NCI-H774 (cell line): Measurements from ENCODE around the gene MYH10.

Source experiments
- DNase-seq: peaks from one replicate; lab custom pipeline; 2025; lab: John Stamatoyannopoulos, UW

The MYH10 gene

GRCh38 chr17:8609910-8610309, 20.6 kb downstream of the MYH10 start:
- no peak for DNase-seq

GRCh38 chr17:8608001-8608400, 22.5 kb downstream of the MYH10 start:
- DNase-seq, result no peak

- DNase-seq, result no peak
Observed at GRCh38 chr17:8606401-8606800, 24.1 kb downstream of the MYH10 start.

- DNase-seq, result no peak
Observed at GRCh38 chr17:8602679-8603078, 27.8 kb downstream of the MYH10 start.

- no peak for DNase-seq
Observed at GRCh38 chr17:8599351-8600011, 31.0 kb downstream of the MYH10 start.

GRCh38 chr17:8598913-8599312, 31.6 kb downstream of the MYH10 start:
- no peak for DNase-seq

GRCh38 chr17:8593830-8594229, 36.7 kb downstream of the MYH10 start:
- DNase-seq, result no peak

GRCh38 chr17:8593276-8593675, 37.2 kb downstream of the MYH10 start:
- DNase-seq, result no peak

- DNase-seq, result no peak
Observed at GRCh38 chr17:8588877-8589554, 41.5 kb downstream of the MYH10 start.

GRCh38 chr17:8586766-8587165, 43.8 kb downstream of the MYH10 start:
- DNase-seq, result no peak

GRCh38 chr17:8585911-8586310, 44.6 kb downstream of the MYH10 start:
- no peak for DNase-seq

- DNase-seq, result no peak
Observed at GRCh38 chr17:8583954-8584353, 46.6 kb downstream of the MYH10 start.

- no peak for DNase-seq
Observed at GRCh38 chr17:8580952-8581658, 49.4 kb downstream of the MYH10 start.

GRCh38 chr17:8577868-8578267, 52.7 kb downstream of the MYH10 start:
- DNase-seq, result no peak

GRCh38 chr17:8576559-8577294, 53.8 kb downstream of the MYH10 start:
- no peak for DNase-seq

- DNase-seq, result no peak
Observed at GRCh38 chr17:8574687-8575086, 55.8 kb downstream of the MYH10 start.

- DNase-seq, result no peak
Observed at GRCh38 chr17:8572764-8573163, 57.8 kb downstream of the MYH10 start.

- DNase-seq, result no peak
Observed at GRCh38 chr17:8563981-8564602, 66.4 kb downstream of the MYH10 start.

- no peak for DNase-seq
Observed at GRCh38 chr17:8563024-8563776, 67.3 kb downstream of the MYH10 start.

- DNase-seq, result no peak
Observed at GRCh38 chr17:8558144-8558543, 72.4 kb downstream of the MYH10 start.

GRCh38 chr17:8557176-8557806, 73.2 kb downstream of the MYH10 start:
- no peak for DNase-seq
